Mucosa of stomach (tissue), 1 donor: ENCODE data around the gene TSSC4.
"Not testable (repeated sequence)": the region's sequence is repeated elsewhere in the genome, so short reads cannot be mapped to it uniquely, and the experiment has no call there.

Experiments used
- H3K27me3 ChIP-seq: one replicate; pipeline ENCODE4 v1.7.0; 2013; ENCODE audit warnings: mild to moderate bottlenecking, low read length; ENCODE audit not compliant: control insufficient read depth, insufficient read depth
- H3K36me3 ChIP-seq: one replicate; pipeline ENCODE4 v1.7.0; 2013; ENCODE audit warnings: low read length; ENCODE audit not compliant: control insufficient read depth, insufficient read depth
- H3K4me1 ChIP-seq: one replicate; pipeline ENCODE4 v1.7.0; 2013; ENCODE audit warnings: mild to moderate bottlenecking, low read length; ENCODE audit not compliant: control insufficient read depth, insufficient read depth
- H3K4me3 ChIP-seq: one replicate; pipeline ENCODE4 v1.7.0; 2013; ENCODE audit warnings: low read length
- H3K9ac ChIP-seq: one replicate; pipeline ENCODE4 v1.7.0; 2013; ENCODE audit warnings: mild to moderate bottlenecking, low read length, moderate library complexity
- H3K9me3 ChIP-seq: one replicate; pipeline ENCODE4 v1.7.0; 2013; ENCODE audit warnings: mild to moderate bottlenecking, low read length, moderate library complexity; ENCODE audit not compliant: control insufficient read depth
- donor health status: Pancreatic carcinoma.

Gene TSSC4

DNA sequence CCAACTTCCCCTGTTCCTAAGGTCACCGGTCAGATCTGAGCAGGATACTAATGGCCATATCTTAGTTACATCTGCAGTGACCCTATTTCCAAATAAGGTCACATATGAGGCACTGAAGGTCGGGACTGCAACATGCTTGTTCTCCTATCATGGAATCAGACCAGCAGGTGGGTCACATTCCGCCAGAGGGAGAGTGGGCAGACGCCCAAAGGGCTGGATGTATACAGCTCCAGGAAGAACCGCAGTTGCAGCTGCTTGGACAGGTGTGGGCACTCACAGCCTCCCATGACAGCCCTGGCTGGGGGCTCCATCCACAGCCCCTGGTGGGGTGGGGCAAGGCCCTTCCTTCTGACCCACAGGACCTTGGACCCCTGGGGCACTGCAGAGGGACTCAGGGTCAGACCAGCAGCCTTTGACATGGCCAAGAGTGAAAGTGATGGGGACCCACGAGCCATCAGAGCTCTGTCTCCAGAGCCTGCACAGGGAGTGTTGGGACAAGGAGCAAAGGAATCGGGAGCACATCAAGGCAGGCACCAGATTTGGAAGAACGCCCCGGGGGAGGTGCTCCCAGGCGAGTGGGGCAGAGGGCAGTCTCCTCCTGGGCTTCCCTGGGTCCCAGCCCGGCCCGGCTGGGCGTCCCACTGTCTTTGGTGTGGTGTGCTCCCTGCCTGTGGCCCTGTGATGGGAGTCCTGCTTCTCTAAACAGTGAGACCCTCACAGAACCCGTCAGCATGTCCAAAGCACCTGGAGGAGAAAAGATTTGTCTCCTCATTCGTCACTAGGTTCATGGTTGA lies 36.8 kb upstream of the TSSC4 start:
- no peaks in the 10 kb centered on the region for H3K4me1 ChIP-seq
- no peaks in the 10 kb centered on the region for H3K36me3 ChIP-seq
- H3K9me3 ChIP-seq = no peaks in the 10 kb centered on the region
- no peak overlapping the region for H3K9ac ChIP-seq
- no peaks in the 10 kb centered on the region for H3K27me3 ChIP-seq
- H3K4me3 ChIP-seq = no peak overlapping the region

DNA sequence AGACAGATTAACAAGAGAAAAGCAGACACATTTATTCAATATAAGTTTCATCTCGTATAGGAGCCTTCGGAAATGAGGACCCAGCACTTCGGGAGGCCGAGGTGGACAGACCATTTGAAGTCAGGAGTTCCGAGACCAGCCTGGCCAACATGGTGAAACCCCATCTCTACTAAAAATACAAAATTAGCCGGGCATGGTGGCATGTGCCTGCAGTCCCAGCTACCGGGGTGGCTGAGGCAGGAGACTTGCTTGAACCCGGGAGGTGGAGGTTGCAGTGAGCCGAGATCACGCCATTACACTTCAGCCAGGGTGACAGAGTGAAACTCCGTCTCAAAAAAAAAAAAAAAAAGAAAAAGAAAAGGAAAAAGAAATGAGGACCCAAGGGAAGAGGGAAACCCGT lies 36.2 kb upstream of the TSSC4 start:
- H3K9ac ChIP-seq, H3K27me3 ChIP-seq, H3K9me3 ChIP-seq, H3K4me1 ChIP-seq, H3K4me3 ChIP-seq, H3K36me3 ChIP-seq: not testable (repeated sequence)

DNA sequence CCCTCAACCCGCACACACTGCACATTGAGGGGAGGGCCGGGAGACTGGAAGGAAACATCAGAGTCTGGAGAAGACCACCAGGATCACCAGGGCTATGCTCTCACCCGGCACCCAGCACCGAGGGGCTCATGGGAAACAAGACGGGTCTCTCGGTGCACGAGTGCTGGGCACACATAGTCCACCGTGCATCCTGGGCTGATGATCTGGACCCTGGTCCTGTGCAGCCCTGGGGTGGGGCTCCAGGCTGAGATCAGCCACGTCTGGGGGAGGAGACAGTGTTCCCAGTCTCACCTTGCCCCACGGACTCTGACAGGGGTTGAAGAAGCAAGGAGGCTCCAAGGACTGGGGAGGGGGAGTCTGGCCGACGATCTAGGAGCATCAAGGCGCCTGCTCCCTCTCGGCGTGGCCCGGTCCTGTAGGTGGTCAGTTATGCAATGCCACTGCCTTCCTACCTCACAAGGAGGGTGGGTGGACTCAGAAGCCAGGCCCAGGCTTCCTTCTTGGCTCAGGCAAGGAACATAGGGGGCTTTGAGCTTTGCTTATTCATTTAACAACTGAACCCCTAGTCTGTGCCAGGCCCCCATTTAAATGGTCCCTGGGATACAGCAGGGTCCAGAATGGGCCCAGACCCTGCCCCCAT lies 34.9 kb upstream of the TSSC4 start:
- no peaks in the 10 kb centered on the region for H3K4me1 ChIP-seq
- no peak overlapping the region for H3K4me3 ChIP-seq
- H3K27me3 ChIP-seq = no peaks in the 10 kb centered on the region
- no peak overlapping the region for H3K9ac ChIP-seq
- H3K9me3 ChIP-seq = no peaks in the 10 kb centered on the region
- H3K36me3 ChIP-seq = no peaks in the 10 kb centered on the region

DNA sequence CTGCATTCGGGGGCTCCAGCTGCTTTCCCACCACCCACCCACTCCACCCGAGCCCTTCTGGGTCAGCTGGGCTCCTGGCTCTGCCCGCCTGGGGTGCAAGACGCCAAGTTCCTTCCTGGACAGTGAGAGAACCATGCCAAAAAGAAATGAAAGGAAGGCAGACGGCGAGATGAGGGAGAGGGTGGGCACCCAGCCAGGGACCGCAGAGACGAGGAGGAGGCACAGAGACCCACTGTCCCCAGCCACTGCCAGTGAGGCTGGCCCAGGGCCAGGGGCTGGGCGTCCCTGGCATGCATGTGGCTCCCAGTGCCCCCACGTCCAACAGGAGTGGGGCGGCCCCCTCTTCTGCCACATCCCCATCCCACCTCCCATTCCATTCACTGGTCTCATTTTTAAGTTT lies 34.3 kb upstream of the TSSC4 start:
- Histone ChIP-seq H3K27me3 (no peaks in the 10 kb centered on the region), H3K4me1 (no peaks in the 10 kb centered on the region), H3K36me3 (no peaks in the 10 kb centered on the region), H3K9ac (no peak overlapping the region), H3K9me3 (no peaks in the 10 kb centered on the region), H3K4me3 (no peak overlapping the region)

- Histone ChIP-seq H3K9ac (no peak overlapping the region), H3K9me3 (no peaks in the 10 kb centered on the region), H3K4me3 (no peak overlapping the region), H3K27me3 (no peaks in the 10 kb centered on the region), H3K4me1 (no peaks in the 10 kb centered on the region), H3K36me3 (no peaks in the 10 kb centered on the region)
Observed at GRCh38 chr11:2366733-2367132, 33.8 kb upstream of the TSSC4 start.

DNA sequence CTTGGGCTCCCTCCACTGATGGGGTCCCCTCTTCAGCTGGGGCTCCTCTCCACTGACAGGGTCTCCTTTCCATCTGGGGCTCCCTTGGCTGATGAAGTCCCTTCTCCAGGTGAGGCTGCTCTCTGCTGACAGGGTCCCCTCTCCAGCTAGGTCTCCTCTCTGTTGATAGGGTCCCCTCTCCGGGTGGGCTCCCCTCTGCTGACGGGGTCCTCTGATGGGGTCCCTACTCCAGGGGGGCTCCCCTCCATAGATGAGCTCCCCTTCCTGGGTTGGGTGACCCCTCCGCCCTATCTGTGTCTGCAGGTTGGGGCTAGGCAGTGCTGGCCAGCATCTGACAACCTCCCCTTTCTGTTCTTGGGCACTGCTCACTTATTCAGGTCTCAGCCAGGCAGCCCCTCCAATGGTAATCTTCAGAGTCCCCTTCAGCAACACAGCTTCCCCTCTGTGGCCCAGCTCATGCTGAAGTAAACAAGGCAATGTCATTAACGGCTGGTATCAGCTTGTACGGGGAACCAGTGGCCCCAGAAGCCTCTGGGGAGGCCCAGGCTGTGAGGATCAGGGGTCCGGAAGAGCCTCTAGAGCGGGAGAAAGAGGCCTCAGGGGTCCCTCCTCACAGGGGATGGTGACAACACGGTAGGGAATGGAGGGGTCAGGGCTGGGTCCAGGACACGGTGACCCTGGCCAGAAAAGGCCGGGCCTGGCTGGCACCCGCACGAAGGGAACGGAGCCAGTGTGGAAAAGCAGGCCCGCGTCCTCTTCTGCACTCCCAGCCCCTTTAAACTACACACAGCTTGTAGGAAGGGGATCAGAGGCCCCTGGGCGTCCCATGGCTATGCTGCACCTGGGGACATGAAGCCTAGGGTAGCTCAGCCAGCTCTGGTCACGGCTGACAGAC lies 33.0 kb upstream of the TSSC4 start:
- no peaks in the 10 kb centered on the region for H3K9me3 ChIP-seq
- H3K27me3 ChIP-seq = no peaks in the 10 kb centered on the region
- no peaks in the 10 kb centered on the region for H3K4me1 ChIP-seq
- no peak overlapping the region for H3K9ac ChIP-seq
- no peak overlapping the region for H3K4me3 ChIP-seq
- no peaks in the 10 kb centered on the region for H3K36me3 ChIP-seq

GRCh38 chr11:2368178-2368850 lies 32.2 kb upstream of the TSSC4 start:
- H3K4me3 ChIP-seq = no peak overlapping the region
- H3K4me1 ChIP-seq = no peaks in the 10 kb centered on the region
- H3K9ac ChIP-seq = no peak overlapping the region
- H3K27me3 ChIP-seq = no peaks in the 10 kb centered on the region
- no peaks in the 10 kb centered on the region for H3K36me3 ChIP-seq
- H3K9me3 ChIP-seq = no peaks in the 10 kb centered on the region

- Histone ChIP-seq H3K36me3 (no peaks in the 10 kb centered on the region), H3K9ac (no peak overlapping the region), H3K4me3 (no peak overlapping the region), H3K27me3 (no peaks in the 10 kb centered on the region), H3K9me3 (no peaks in the 10 kb centered on the region), H3K4me1 (no peaks in the 10 kb centered on the region)
Observed at GRCh38 chr11:2368851-2369180, 31.7 kb upstream of the TSSC4 start.

- no peak overlapping the region for H3K9ac ChIP-seq
- no peaks in the 10 kb centered on the region for H3K36me3 ChIP-seq
- H3K4me3 ChIP-seq = no peak overlapping the region
- no peaks in the 10 kb centered on the region for H3K4me1 ChIP-seq
- no peaks in the 10 kb centered on the region for H3K27me3 ChIP-seq
- no peaks in the 10 kb centered on the region for H3K9me3 ChIP-seq
Observed at GRCh38 chr11:2369320-2369719, 31.2 kb upstream of the TSSC4 start.

- H3K4me1 ChIP-seq = no peaks in the 10 kb centered on the region
- no peaks in the 10 kb centered on the region for H3K27me3 ChIP-seq
- no peak overlapping the region for H3K9ac ChIP-seq
- no peaks in the 10 kb centered on the region for H3K36me3 ChIP-seq
- H3K9me3 ChIP-seq = no peaks in the 10 kb centered on the region
- no peak overlapping the region for H3K4me3 ChIP-seq
Observed at GRCh38 chr11:2369896-2370295, 30.7 kb upstream of the TSSC4 start.

DNA sequence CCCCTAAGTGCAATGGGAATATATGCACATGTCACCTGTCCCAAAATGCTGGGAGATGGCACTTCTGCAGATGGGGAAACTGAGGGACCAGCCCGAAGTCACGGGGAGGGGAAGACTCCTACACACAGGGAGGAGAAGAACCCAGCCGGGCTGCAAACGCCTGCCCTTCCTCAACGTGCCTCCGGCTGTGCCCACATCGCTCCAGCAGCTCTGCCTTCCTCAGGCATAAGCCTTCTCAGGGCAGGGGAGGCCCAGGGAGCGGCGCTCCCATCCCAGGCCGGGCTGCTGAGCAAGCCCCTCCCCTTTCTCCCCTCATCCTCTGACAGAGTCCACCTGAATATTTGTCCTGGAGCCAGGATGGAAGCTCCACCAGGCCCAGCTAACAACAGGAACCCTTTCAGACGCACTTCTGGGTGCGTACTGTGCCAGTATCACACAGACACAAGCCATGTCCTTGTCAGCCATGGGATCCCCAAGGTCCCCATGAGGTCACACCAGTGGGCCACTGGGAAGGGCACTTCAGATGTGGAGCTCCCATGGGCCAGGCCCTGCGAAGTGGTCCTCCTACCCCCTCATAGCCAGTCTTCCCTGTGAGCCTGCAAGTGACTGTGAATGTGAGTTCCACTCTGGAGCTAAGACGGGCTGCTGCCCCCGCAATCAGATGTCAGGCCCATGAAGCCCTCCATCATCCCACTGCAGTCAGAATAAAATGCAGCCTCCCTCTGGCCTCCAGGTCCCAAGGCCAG lies 25.9 kb upstream of the TSSC4 start:
- H3K4me3 ChIP-seq = no peak overlapping the region
- H3K9me3 ChIP-seq = no peaks in the 10 kb centered on the region
- H3K36me3 ChIP-seq = no peaks in the 10 kb centered on the region
- H3K4me1 ChIP-seq = peaks cover 31% of the 10 kb centered on the region
- no peaks in the 10 kb centered on the region for H3K27me3 ChIP-seq
- H3K9ac ChIP-seq = no peak overlapping the region
